Measurements from ENCODE around the gene GPR141. TPM values are rescaled to one million over a fixed set of nuclear protein-coding genes. Genes with fewer than 3 reads are reported as not detected.

GPR141 gene
- 1 to 10 TPM in 2 of 5 donors, not detected in 3; 1.3 to 7.1 TPM for total RNA-seq
- polyA plus RNA-seq: 1 to 10 TPM in 1 of 3 donors, under 1 TPM in 2; 0.10 to 2.0 (median 0.50) TPM
- long read RNA-seq, donor 1: 0 reads
- long read RNA-seq, donor 2: 0 reads
- long read RNA-seq, donor 3: 0 reads
- long read RNA-seq, donor 4: 0 reads
- long read RNA-seq, donor 5: 0 reads
- long read RNA-seq, donor 6: 0 reads
- long read RNA-seq, donor 7: 0 reads
- long read RNA-seq, donor 8: 0 reads
- long read RNA-seq, donor 9: 0 reads
- long read RNA-seq, donor 10: 0 reads

- 36 to 58% (median 48%) methylated on average over 2 of the region's 2 CpGs for WGBS, 5 donors
- peak in 1 of 2 donors; percentile 31 for DNase-seq
- H3K9me3 ChIP-seq: no peaks in the 10 kb centered on the region
- TF ChIP-seq CTCF (IDR thresholded peaks at IDR 0.05) (no peak), EP300 (IDR thresholded peaks at IDR 0.05) (no peak), POLR2A (IDR thresholded peaks at IDR 0.05) (no peak), POLR2AphosphoS5 (IDR thresholded peaks at IDR 0.05) (no peak)
- peak within 1 kb of the TSS in 1 of 4 donors; percentile 18 for H3K4me3 ChIP-seq
- no peaks in the 10 kb centered on the region for H3K4me1 ChIP-seq
- H3K36me3 ChIP-seq: no peaks in the 10 kb centered on the region
- intact Hi-C loops (cut with DNase I; ENCODE audit: low total_unique reads): no loop called here
- H3K27ac ChIP-seq: peak within 1 kb of the TSS in 1 of 5 donors; percentile 63
- no peaks in the 10 kb centered on the region for H3K27me3 ChIP-seq
These were observed at the start of gene GPR141 for GRCh38 chr7:37683246-37684120. TSS of gene GPR141 (plus strand) at chr7:37683766. CDS start at chr7:37740394, 56,628 bp downstream.

- peaks cover 0 to 36% (median 22%) of the 10 kb centered on the region in 4 donors for H3K9me3 ChIP-seq
- no peak for DNase-seq
- TF ChIP-seq POLR2AphosphoS5 (IDR thresholded peaks at IDR 0.05) (no peak), EP300 (IDR thresholded peaks at IDR 0.05) (no peak)
- no peaks in the 10 kb centered on the region for H3K4me1 ChIP-seq
- no peak overlapping the region for H3K27ac ChIP-seq
- no peaks in the 10 kb centered on the region for H3K36me3 ChIP-seq
- no peaks in the 10 kb centered on the region for H3K27me3 ChIP-seq
- intact Hi-C loops (cut with DNase I; ENCODE audit: low total_unique reads): no loop called here
- no peak overlapping the region for H3K4me3 ChIP-seq
These were observed 48.2 kb upstream of the GPR141 start for GRCh38 chr7:37635346-37635745.

GRCh38 chr7:37642028-37642540 is 41.5 kb upstream of the GPR141 start:
- intact Hi-C loops (cut with DNase I; ENCODE audit: low total_unique reads): no loop called here
- H3K36me3 ChIP-seq: no peaks in the 10 kb centered on the region
- H3K27ac ChIP-seq: no peak overlapping the region
- no peak for DNase-seq
- no peak for TF ChIP-seq POLR2A (IDR thresholded peaks at IDR 0.05)
- TF ChIP-seq POLR2AphosphoS5 (IDR thresholded peaks at IDR 0.05): no peak
- TF ChIP-seq EP300 (IDR thresholded peaks at IDR 0.05): no peak
- TF ChIP-seq CTCF (IDR thresholded peaks at IDR 0.05): no peak
- 75 to 86% (median 78%) methylated on average over 6 of the region's 6 CpGs for WGBS, 5 donors
- peaks cover 0 to 10% (median 5%) of the 10 kb centered on the region in 4 donors for H3K9me3 ChIP-seq
- no peaks in the 10 kb centered on the region for H3K4me1 ChIP-seq
- H3K4me3 ChIP-seq: no peak overlapping the region
- no peaks in the 10 kb centered on the region for H3K27me3 ChIP-seq

- Histone ChIP-seq H3K4me3 (no peak overlapping the region), H3K27ac (no peak overlapping the region), H3K9me3 (peaks cover 0 to 10% (median 0%) of the 10 kb centered on the region in 4 donors), H3K4me1 (no peaks in the 10 kb centered on the region), H3K36me3 (no peaks in the 10 kb centered on the region), H3K27me3 (no peaks in the 10 kb centered on the region)
- DNase-seq: peak in 1 of 2 donors; percentile 18
- TF ChIP-seq POLR2A (IDR thresholded peaks at IDR 0.05) (no peak), EP300 (IDR thresholded peaks at IDR 0.05) (no peak), POLR2AphosphoS5 (IDR thresholded peaks at IDR 0.05) (no peak), CTCF (IDR thresholded peaks at IDR 0.05) (no peak)
- intact Hi-C loops (cut with DNase I; ENCODE audit: low total_unique reads): no loop called here
- WGBS, 5 donors: 40 to 62% (median 50%) methylated on average over 1 of the region's 1 CpG
These were observed 39.7 kb upstream of the GPR141 start for GRCh38 chr7:37643876-37644275.
